SK-N-MC (cell line): Measurements from ENCODE around the gene TMEM174.

ENCODE experiments used
- EZH2 ChIP-seq: fragments of 200-600 bp; sonication (generic); IDR thresholded peaks from one replicate; pipeline ENCODE4 v1.6.1; 2017; ENCODE audit warnings: antibody characterized with exemption
- POLR2AphosphoS5 ChIP-seq: IDR thresholded peaks from 2 replicates; pipeline ENCODE4 v1.6.1; 2012; ENCODE audit warnings: mild to moderate bottlenecking, low read depth, low read length, borderline replicate concordance

DNA sequence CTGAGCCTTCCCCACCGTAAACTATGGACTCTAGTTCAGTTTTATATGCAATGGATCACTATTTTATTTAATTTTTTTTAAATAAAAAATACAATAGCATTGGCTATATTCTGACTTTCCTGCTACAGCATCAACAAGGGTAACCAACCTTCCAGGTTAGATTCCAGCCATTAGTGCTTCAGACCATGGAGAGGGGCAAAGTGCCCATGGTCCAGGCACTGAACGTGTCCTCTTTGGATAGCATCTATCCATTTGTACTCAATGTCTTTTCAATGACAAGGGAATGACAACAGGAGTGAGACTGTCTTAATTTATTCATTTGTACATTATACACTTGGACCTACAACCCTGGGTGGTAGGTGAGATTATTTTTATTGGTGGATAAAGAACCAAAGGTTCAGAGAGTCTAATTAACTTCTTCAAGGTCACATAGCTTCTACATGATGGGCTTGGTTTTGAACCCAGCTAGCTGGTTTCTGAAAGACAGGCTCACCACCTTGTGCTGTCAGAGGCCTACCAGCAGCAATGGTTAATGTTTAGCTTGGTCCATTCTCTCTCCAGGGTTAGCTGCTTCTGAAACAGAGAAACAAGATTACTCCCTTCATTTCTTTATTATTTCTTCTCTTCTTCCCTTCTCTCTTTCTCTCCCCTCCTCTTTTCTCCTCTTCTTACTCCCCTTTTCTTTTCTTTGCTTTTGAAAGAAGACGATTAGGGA lies 41.1 kb upstream of the TMEM174 start:
- TF ChIP-seq EZH2 (no peak), POLR2AphosphoS5 (no peak)
